ENCODE data around the gene INPP5A. TPM values are rescaled to one million over a fixed set of nuclear protein-coding genes. Genes with fewer than 3 reads are reported as not detected.

INPP5A gene
- total RNA-seq, 1 experiment from 2014 or later: 22.6 TPM

GRCh38 chr10:132715776-132716680, 178.4 kb downstream of the INPP5A start:
- H4K20me1 ChIP-seq (ENCODE audit: low read length): no peaks in the 10 kb centered on the region

GRCh38 chr10:132716691-132717490, 179.3 kb downstream of the INPP5A start:
- Histone ChIP-seq H3K9ac (ENCODE audit: low read length) (no peak overlapping the region), H3K27me3 (ENCODE audit: low read length) (no peaks in the 10 kb centered on the region), H3K36me3 (ENCODE audit: low read depth, low read length) (peaks cover 3% of the 10 kb centered on the region; the same call in 1 of the 2 replicates), H3K79me2 (ENCODE audit: low read length) (no peaks in the 10 kb centered on the region), H3K4me1 (ENCODE audit: insufficient read depth, low read length) (no peaks in the 10 kb centered on the region), H3K9me3 (ENCODE audit: low read length) (no peaks in the 10 kb centered on the region), H3F3A (ENCODE audit: low read length, unreplicated experiment) (no peaks in the 10 kb centered on the region), H3K27ac (ENCODE audit: low read length) (no peak overlapping the region), H4K20me1 (ENCODE audit: low read length) (no peaks in the 10 kb centered on the region), H3K9me2 (replicated peaks; ENCODE audit: low read length) (no peaks in the 10 kb centered on the region), H3K4me2 (ENCODE audit: low read length) (no peak overlapping the region), H3K4me3 (ENCODE audit: low read length) (no peak overlapping the region), H2AFZ (ENCODE audit: low read length) (no peak overlapping the region)
- ChIA-PET POLR2A (ENCODE audit: unreplicated experiment) (no interaction called here), CTCF (no interaction called here)
- intact Hi-C loops (cut with micrococcal nuclease): no loop called here
- TF ChIP-seq EZH2phosphoT487 (IDR thresholded peaks at IDR 0.05; ENCODE audit: borderline replicate concordance, low read length) (no peak), EZH2 (IDR thresholded peaks at IDR 0.05; ENCODE audit: low read length, unreplicated experiment) (no peak), CTCF (conservative IDR thresholded peaks at IDR 0.05; ENCODE audit: low read depth, low read length) (no peak)
- BruUV-seq (replicated peaks): no TSS peak
- ATAC-seq (no peak), DNase-seq (no peak)

More at GRCh38 chr10:132715776-132716680, 178.4 kb downstream of the INPP5A start:
- Histone ChIP-seq H3K4me3 (ENCODE audit: low read length) (no peak overlapping the region), H3K36me3 (ENCODE audit: low read depth, low read length) (peaks cover 3% of the 10 kb centered on the region; the same call in 1 of the 2 replicates), H3K27me3 (ENCODE audit: low read length) (no peaks in the 10 kb centered on the region), H2AFZ (ENCODE audit: low read length) (no peak overlapping the region), H3K79me2 (ENCODE audit: low read length) (no peaks in the 10 kb centered on the region), H3K4me1 (ENCODE audit: insufficient read depth, low read length) (no peaks in the 10 kb centered on the region), H3K9ac (ENCODE audit: low read length) (no peak overlapping the region), H3K27ac (ENCODE audit: low read length) (no peak overlapping the region), H3K4me2 (ENCODE audit: low read length) (no peak overlapping the region), H3K9me2 (replicated peaks; ENCODE audit: low read length) (no peaks in the 10 kb centered on the region), H3K9me3 (ENCODE audit: low read length) (no peaks in the 10 kb centered on the region), H3F3A (ENCODE audit: low read length, unreplicated experiment) (no peaks in the 10 kb centered on the region)
- no peak for TF ChIP-seq EZH2 (IDR thresholded peaks at IDR 0.05; ENCODE audit: low read length, unreplicated experiment)
- DNase-seq (no peak), ATAC-seq (no peak)
- ChIA-PET POLR2A (ENCODE audit: unreplicated experiment) (no interaction called here), CTCF (no interaction called here)
- intact Hi-C loops (cut with micrococcal nuclease): no loop called here
- no TSS peak for BruUV-seq (replicated peaks)

GRCh38 chr10:132721725-132722124, 184.1 kb downstream of the INPP5A start:
- ATAC-seq (no peak), DNase-seq (no peak)
- intact Hi-C loops (cut with micrococcal nuclease): no loop called here
- no peaks in the 10 kb centered on the region for H3K27me3 ChIP-seq (ENCODE audit: low read length)
- H3K9me2 ChIP-seq (replicated peaks; ENCODE audit: low read length): no peaks in the 10 kb centered on the region
- H2AFZ ChIP-seq (ENCODE audit: low read length): no peak overlapping the region
- H3K4me1 ChIP-seq (ENCODE audit: insufficient read depth, low read length): no peaks in the 10 kb centered on the region
- H3K4me3 ChIP-seq (ENCODE audit: low read length): no peak overlapping the region
- H4K20me1 ChIP-seq (ENCODE audit: low read length): no peaks in the 10 kb centered on the region
- no peak overlapping the region for H3K9ac ChIP-seq (ENCODE audit: low read length)
- no peaks in the 10 kb centered on the region for H3K36me3 ChIP-seq (ENCODE audit: low read depth, low read length)
- no TSS peak for BruUV-seq (replicated peaks)
- H3K9me3 ChIP-seq (ENCODE audit: low read length): no peaks in the 10 kb centered on the region
- no peaks in the 10 kb centered on the region for H3F3A ChIP-seq (ENCODE audit: low read length, unreplicated experiment)
- H3K27ac ChIP-seq (ENCODE audit: low read length): no peak overlapping the region
- H3K4me2 ChIP-seq (ENCODE audit: low read length): no peak overlapping the region
- ChIA-PET POLR2A (ENCODE audit: unreplicated experiment) (no interaction called here), CTCF (no interaction called here)
- TF ChIP-seq EZH2phosphoT487 (IDR thresholded peaks at IDR 0.05; ENCODE audit: borderline replicate concordance, low read length) (no peak), CTCF (conservative IDR thresholded peaks at IDR 0.05; ENCODE audit: low read depth, low read length) (no peak), EZH2 (IDR thresholded peaks at IDR 0.05; ENCODE audit: low read length, unreplicated experiment) (no peak)
- H3K79me2 ChIP-seq (ENCODE audit: low read length): no peaks in the 10 kb centered on the region

Measured in PC-3 (cell line).